Measurements from ENCODE around the gene MAP4.
"Not testable (repeated sequence)": the region's sequence is repeated elsewhere in the genome, so short reads cannot be mapped to it uniquely, and the experiment has no call there.

Gene MAP4

GRCh38 chr3:48016301-48016973 lies at the start of gene MAP4:
TSS of gene MAP4 (minus strand) at chr3:48016416. CDS start at chr3:47998860, 17,556 bp downstream.
- peak; percentile 38 for DNase-seq (ENCODE audit: low spot score)

- DNase-seq (ENCODE audit: low spot score) = no peak
Observed at GRCh38 chr3:48065035-48065434, 48.8 kb upstream of the MAP4 start.

GRCh38 chr3:48064292-48064829 lies 48.1 kb upstream of the MAP4 start:
- no peak for DNase-seq (ENCODE audit: low spot score)

GRCh38 chr3:48061586-48061985 lies 45.4 kb upstream of the MAP4 start:
- not testable (repeated sequence) for DNase-seq (ENCODE audit: low spot score)

GRCh38 chr3:48058091-48058490 lies 41.9 kb upstream of the MAP4 start:
- DNase-seq (ENCODE audit: low spot score) = no peak

GRCh38 chr3:48057521-48057920 lies 41.3 kb upstream of the MAP4 start:
- DNase-seq (ENCODE audit: low spot score) = no peak

GRCh38 chr3:48047841-48048464 lies 31.7 kb upstream of the MAP4 start:
- no peak for DNase-seq (ENCODE audit: low spot score)

GRCh38 chr3:48042071-48042760 lies 26.0 kb upstream of the MAP4 start:
- no peak for DNase-seq (ENCODE audit: low spot score)

GRCh38 chr3:48039487-48040190 lies 23.4 kb upstream of the MAP4 start:
- peak; percentile 62 for DNase-seq (ENCODE audit: low spot score)

- no peak for DNase-seq (ENCODE audit: low spot score)
Observed at GRCh38 chr3:48038971-48039481, 22.8 kb upstream of the MAP4 start.

- DNase-seq (ENCODE audit: low spot score) = peak; percentile 60
Observed at GRCh38 chr3:48034000-48034516, 17.8 kb upstream of the MAP4 start.

- DNase-seq (ENCODE audit: low spot score) = no peak
Observed at GRCh38 chr3:48030188-48030587, 14.0 kb upstream of the MAP4 start.

- no peak for DNase-seq (ENCODE audit: low spot score)
Observed at GRCh38 chr3:48026951-48027908, 11.0 kb upstream of the MAP4 start.

GRCh38 chr3:48026098-48026497 lies 9.9 kb upstream of the MAP4 start:
- no peak for DNase-seq (ENCODE audit: low spot score)

GRCh38 chr3:48024401-48024800 lies 8.2 kb upstream of the MAP4 start:
- DNase-seq (ENCODE audit: low spot score) = no peak

- no peak for DNase-seq (ENCODE audit: low spot score)
Observed at GRCh38 chr3:48023377-48023776, 7.2 kb upstream of the MAP4 start.

- no peak for DNase-seq (ENCODE audit: low spot score)
Observed at GRCh38 chr3:48022178-48022577, 6.0 kb upstream of the MAP4 start.

GRCh38 chr3:48018841-48019240 lies 2.6 kb upstream of the MAP4 start:
- no peak for DNase-seq (ENCODE audit: low spot score)

GRCh38 chr3:48015431-48016180 lies 610 bp downstream of the MAP4 start:
- no peak for DNase-seq (ENCODE audit: low spot score)

GRCh38 chr3:48014358-48014757 lies 1.9 kb downstream of the MAP4 start:
- no peak for DNase-seq (ENCODE audit: low spot score)

Data from Ammon's horn (tissue), 1 donor.